C4-2B (cell line): ENCODE measurements around the gene CEP290.

Experiments
- ZFX ChIP-seq: fragments of 450-650 bp; IDR thresholded peaks from 2 replicates; pipeline ENCODE4 v1.6.1; 2017
- TF ChIP-seq, protein P1 (sequence below): fragments of 450-650 bp; conservative IDR thresholded peaks from 2 replicates; pipeline ENCODE4 v1.5.1; 2017; ENCODE audit warnings: mild to moderate bottlenecking

- TF ChIP-seq, protein P1, sequence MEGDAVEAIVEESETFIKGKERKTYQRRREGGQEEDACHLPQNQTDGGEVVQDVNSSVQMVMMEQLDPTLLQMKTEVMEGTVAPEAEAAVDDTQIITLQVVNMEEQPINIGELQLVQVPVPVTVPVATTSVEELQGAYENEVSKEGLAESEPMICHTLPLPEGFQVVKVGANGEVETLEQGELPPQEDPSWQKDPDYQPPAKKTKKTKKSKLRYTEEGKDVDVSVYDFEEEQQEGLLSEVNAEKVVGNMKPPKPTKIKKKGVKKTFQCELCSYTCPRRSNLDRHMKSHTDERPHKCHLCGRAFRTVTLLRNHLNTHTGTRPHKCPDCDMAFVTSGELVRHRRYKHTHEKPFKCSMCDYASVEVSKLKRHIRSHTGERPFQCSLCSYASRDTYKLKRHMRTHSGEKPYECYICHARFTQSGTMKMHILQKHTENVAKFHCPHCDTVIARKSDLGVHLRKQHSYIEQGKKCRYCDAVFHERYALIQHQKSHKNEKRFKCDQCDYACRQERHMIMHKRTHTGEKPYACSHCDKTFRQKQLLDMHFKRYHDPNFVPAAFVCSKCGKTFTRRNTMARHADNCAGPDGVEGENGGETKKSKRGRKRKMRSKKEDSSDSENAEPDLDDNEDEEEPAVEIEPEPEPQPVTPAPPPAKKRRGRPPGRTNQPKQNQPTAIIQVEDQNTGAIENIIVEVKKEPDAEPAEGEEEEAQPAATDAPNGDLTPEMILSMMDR: no peak
- TF ChIP-seq ZFX: no peak
Observed at GRCh38 chr12:88084210-88084609, 57.7 kb downstream of the CEP290 start.
